ENCODE data around the gene KRT77.

KRT77 gene

GRCh38 chr12:52666471-52666870 lies 36.9 kb downstream of the KRT77 start:
- DNase-seq (ENCODE audit: low read depth, low spot score): no peak
- TF ChIP-seq POLR2AphosphoS5 (IDR thresholded peaks at IDR 0.05; ENCODE audit: borderline replicate concordance, low read depth, low read length): no peak
- TF ChIP-seq FOXP2 (optimal IDR thresholded peaks at IDR 0.05; ENCODE audit: control extremely low read depth, extremely low read length, insufficient read depth): no peak
- TF ChIP-seq EZH2 (IDR thresholded peaks at IDR 0.05): no peak
- H3K9me3 ChIP-seq (ENCODE audit: low read depth, low read length): no peaks in the 10 kb centered on the region

GRCh38 chr12:52663420-52663819 lies 39.9 kb downstream of the KRT77 start:
- Histone ChIP-seq H3K36me3 (ENCODE audit: insufficient read depth, low read length) (no peaks in the 10 kb centered on the region), H3K4me3 (no peak overlapping the region), H3K9me3 (ENCODE audit: low read depth, low read length) (no peaks in the 10 kb centered on the region), H3K27ac (no peak overlapping the region), H3K9ac (ENCODE audit: insufficient read length) (no peak overlapping the region)
- TF ChIP-seq FOXP2 (optimal IDR thresholded peaks at IDR 0.05; ENCODE audit: control extremely low read depth, extremely low read length, insufficient read depth): no peak
- no peak for TF ChIP-seq EZH2 (IDR thresholded peaks at IDR 0.05)
- TF ChIP-seq POLR2AphosphoS5 (IDR thresholded peaks at IDR 0.05; ENCODE audit: borderline replicate concordance, low read depth, low read length): no peak
- DNase-seq (ENCODE audit: low read depth, low spot score): no peak

More at GRCh38 chr12:52666471-52666870, 36.9 kb downstream of the KRT77 start:
- no peak overlapping the region for H3K9ac ChIP-seq (ENCODE audit: insufficient read length)
- H3K27ac ChIP-seq: no peak overlapping the region
- no peak overlapping the region for H3K4me3 ChIP-seq
- no peaks in the 10 kb centered on the region for H3K36me3 ChIP-seq (ENCODE audit: insufficient read depth, low read length)

GRCh38 chr12:52662918-52663229 lies 40.5 kb downstream of the KRT77 start:
- no peak for DNase-seq (ENCODE audit: low read depth, low spot score)
- H3K9ac ChIP-seq (ENCODE audit: insufficient read length): no peak overlapping the region
- no peak overlapping the region for H3K4me3 ChIP-seq
- no peak overlapping the region for H3K27ac ChIP-seq
- no peak for TF ChIP-seq EZH2 (IDR thresholded peaks at IDR 0.05)
- TF ChIP-seq FOXP2 (optimal IDR thresholded peaks at IDR 0.05; ENCODE audit: control extremely low read depth, extremely low read length, insufficient read depth): no peak
- H3K9me3 ChIP-seq (ENCODE audit: low read depth, low read length): no peaks in the 10 kb centered on the region
- no peaks in the 10 kb centered on the region for H3K36me3 ChIP-seq (ENCODE audit: insufficient read depth, low read length)

GRCh38 chr12:52662093-52662917 lies 41.0 kb downstream of the KRT77 start:
- H3K36me3 ChIP-seq (ENCODE audit: insufficient read depth, low read length): no peaks in the 10 kb centered on the region
- H3K4me3 ChIP-seq: no peak overlapping the region
- H3K27ac ChIP-seq: no peak overlapping the region
- no peak for DNase-seq (ENCODE audit: low read depth, low spot score)
- TF ChIP-seq FOXP2 (optimal IDR thresholded peaks at IDR 0.05; ENCODE audit: control extremely low read depth, extremely low read length, insufficient read depth): no peak
- H3K9ac ChIP-seq (ENCODE audit: insufficient read length): no peak overlapping the region
- H3K9me3 ChIP-seq (ENCODE audit: low read depth, low read length): no peaks in the 10 kb centered on the region

- H3K9me3 ChIP-seq (ENCODE audit: low read depth, low read length): no peaks in the 10 kb centered on the region
- H3K27ac ChIP-seq: no peak overlapping the region
- TF ChIP-seq EZH2 (IDR thresholded peaks at IDR 0.05) (no peak), POLR2AphosphoS5 (IDR thresholded peaks at IDR 0.05; ENCODE audit: borderline replicate concordance, low read depth, low read length) (no peak), FOXP2 (optimal IDR thresholded peaks at IDR 0.05; ENCODE audit: control extremely low read depth, extremely low read length, insufficient read depth) (no peak)
- no peak overlapping the region for H3K4me3 ChIP-seq
- no peak for DNase-seq (ENCODE audit: low read depth, low spot score)
- H3K36me3 ChIP-seq (ENCODE audit: insufficient read depth, low read length): no peaks in the 10 kb centered on the region
- H3K9ac ChIP-seq (ENCODE audit: insufficient read length): no peak overlapping the region
Observed at GRCh38 chr12:52661668-52662067, 41.7 kb downstream of the KRT77 start.

GRCh38 chr12:52660934-52661499 lies 42.3 kb downstream of the KRT77 start:
- no peak for DNase-seq (ENCODE audit: low read depth, low spot score)
- H3K9ac ChIP-seq (ENCODE audit: insufficient read length): no peak overlapping the region
- H3K9me3 ChIP-seq (ENCODE audit: low read depth, low read length): no peaks in the 10 kb centered on the region
- TF ChIP-seq FOXP2 (optimal IDR thresholded peaks at IDR 0.05; ENCODE audit: control extremely low read depth, extremely low read length, insufficient read depth): no peak
- no peak for TF ChIP-seq EZH2 (IDR thresholded peaks at IDR 0.05)
- no peak for TF ChIP-seq POLR2AphosphoS5 (IDR thresholded peaks at IDR 0.05; ENCODE audit: borderline replicate concordance, low read depth, low read length)
- no peaks in the 10 kb centered on the region for H3K36me3 ChIP-seq (ENCODE audit: insufficient read depth, low read length)
- no peak overlapping the region for H3K4me3 ChIP-seq
- H3K27ac ChIP-seq: no peak overlapping the region

- DNase-seq (ENCODE audit: low read depth, low spot score): no peak
- no peak overlapping the region for H3K9ac ChIP-seq (ENCODE audit: insufficient read length)
- H3K27ac ChIP-seq: no peak overlapping the region
- no peak overlapping the region for H3K4me3 ChIP-seq
- H3K9me3 ChIP-seq (ENCODE audit: low read depth, low read length): no peaks in the 10 kb centered on the region
- H3K36me3 ChIP-seq (ENCODE audit: insufficient read depth, low read length): no peaks in the 10 kb centered on the region
- no peak for TF ChIP-seq POLR2AphosphoS5 (IDR thresholded peaks at IDR 0.05; ENCODE audit: borderline replicate concordance, low read depth, low read length)
Observed at GRCh38 chr12:52659951-52660350, 43.4 kb downstream of the KRT77 start.

- Histone ChIP-seq H3K9ac (ENCODE audit: insufficient read length) (no peak overlapping the region), H3K4me3 (no peak overlapping the region), H3K27ac (no peak overlapping the region), H3K36me3 (ENCODE audit: insufficient read depth, low read length) (no peaks in the 10 kb centered on the region), H3K9me3 (ENCODE audit: low read depth, low read length) (no peaks in the 10 kb centered on the region)
- DNase-seq (ENCODE audit: low read depth, low spot score): no peak
- TF ChIP-seq POLR2AphosphoS5 (IDR thresholded peaks at IDR 0.05; ENCODE audit: borderline replicate concordance, low read depth, low read length): no peak
- TF ChIP-seq FOXP2 (optimal IDR thresholded peaks at IDR 0.05; ENCODE audit: control extremely low read depth, extremely low read length, insufficient read depth): no peak
- TF ChIP-seq EZH2 (IDR thresholded peaks at IDR 0.05): no peak
Observed at GRCh38 chr12:52659395-52659794, 43.9 kb downstream of the KRT77 start.

GRCh38 chr12:52658196-52658595 lies 45.1 kb downstream of the KRT77 start:
- no peak for TF ChIP-seq POLR2AphosphoS5 (IDR thresholded peaks at IDR 0.05; ENCODE audit: borderline replicate concordance, low read depth, low read length)
- no peak for TF ChIP-seq EZH2 (IDR thresholded peaks at IDR 0.05)
- TF ChIP-seq FOXP2 (optimal IDR thresholded peaks at IDR 0.05; ENCODE audit: control extremely low read depth, extremely low read length, insufficient read depth): no peak
- Histone ChIP-seq H3K9me3 (ENCODE audit: low read depth, low read length) (no peaks in the 10 kb centered on the region), H3K27ac (no peak overlapping the region), H3K4me3 (no peak overlapping the region), H3K36me3 (ENCODE audit: insufficient read depth, low read length) (no peaks in the 10 kb centered on the region), H3K9ac (ENCODE audit: insufficient read length) (no peak overlapping the region)
- DNase-seq (ENCODE audit: low read depth, low spot score): no peak

Data from SK-N-MC (cell line).